Measurements from ENCODE around the gene AP2S1.
"Not testable (repeated sequence)": the region's sequence is repeated elsewhere in the genome, so short reads cannot be mapped to it uniquely, and the experiment has no call there.

The AP2S1 gene

DNA sequence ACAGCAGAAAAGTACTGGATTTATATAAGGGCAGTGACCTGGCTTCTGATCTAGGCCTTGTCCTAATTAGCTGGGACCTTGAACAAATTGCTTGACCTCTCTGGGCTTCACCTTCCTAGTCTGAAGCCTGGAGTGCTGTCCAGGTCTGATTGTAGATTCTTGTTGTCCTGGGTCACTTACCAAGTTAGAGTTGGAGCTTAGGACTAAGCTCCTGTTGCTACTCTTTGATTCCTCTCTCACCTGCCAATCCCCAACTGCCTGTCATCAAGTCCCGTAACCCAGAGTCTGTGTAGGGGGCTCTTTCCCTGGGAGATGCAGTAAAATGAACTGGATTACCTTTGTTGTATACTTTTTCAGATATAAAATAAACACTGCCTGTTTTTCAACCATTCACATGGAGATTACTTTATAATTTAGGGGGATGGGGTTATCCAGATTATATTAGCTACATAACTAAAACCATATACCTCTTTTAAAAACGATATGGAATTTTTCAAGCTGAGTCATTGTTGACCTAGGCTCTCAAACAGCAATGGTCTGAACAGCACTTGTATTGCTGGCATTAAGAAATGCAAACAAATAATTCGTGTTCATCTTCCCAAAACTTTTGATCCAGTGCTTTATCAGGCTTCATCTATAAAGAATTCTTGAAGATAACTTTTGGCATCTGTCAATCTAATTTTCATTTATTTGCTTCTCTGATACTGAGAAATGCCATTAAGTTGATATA lies 15.9 kb upstream of the AP2S1 start:
- peak; percentile 33 to 46 for DNase-seq

GRCh38 chr19:46863818-46864629 lies 13.4 kb upstream of the AP2S1 start:
- DNase-seq = no peak

DNA sequence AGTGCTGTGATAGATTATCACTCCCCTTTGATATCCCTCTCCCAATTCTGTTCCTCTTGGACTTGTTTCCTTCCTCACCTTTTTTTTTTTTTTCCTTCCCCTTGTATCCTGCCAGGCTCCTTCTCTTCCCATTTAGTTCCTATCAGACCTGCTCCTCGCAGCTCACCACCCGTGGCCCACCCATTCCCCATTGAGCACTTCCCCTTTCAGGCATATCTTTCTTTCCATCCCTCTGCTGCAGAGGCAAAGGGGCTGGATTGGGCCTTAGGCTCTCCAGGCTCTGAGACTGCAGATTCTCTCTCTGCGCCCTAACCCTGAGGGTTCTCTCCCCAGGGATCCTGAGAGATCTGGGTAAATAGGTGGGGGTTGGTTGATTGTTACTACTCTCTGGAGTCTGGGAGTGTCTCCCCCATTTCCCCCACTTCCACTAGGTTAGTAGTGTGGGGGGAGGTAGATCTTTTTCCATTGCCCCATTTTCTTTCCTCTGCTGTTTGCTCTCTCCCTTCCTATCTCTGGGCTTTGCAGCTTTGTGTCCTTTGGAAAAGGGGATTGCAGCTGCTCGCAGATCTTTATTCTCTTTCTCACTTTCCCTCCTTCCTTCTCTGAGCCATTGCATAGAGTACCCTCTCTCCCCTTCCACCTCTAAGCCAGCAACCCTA lies 12.5 kb upstream of the AP2S1 start:
- no peak for DNase-seq

DNA sequence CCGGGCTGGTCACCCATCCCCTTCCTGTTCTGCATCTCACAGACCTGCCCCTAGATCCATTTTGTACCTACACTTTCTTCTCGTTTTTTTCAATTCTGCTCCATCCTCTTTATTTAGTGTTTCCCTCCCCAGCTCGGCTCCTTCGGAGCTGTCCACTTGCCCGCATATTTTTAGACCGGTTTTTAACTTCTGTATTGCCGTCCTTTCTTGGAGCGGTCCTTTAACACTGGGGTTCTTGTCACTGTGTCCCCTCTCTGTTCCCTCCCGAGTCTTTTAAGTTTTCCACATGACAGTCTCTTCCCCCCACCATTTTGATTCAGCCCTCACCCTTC lies 11.8 kb upstream of the AP2S1 start:
- DNase-seq = no peak

GRCh38 chr19:46861691-46862502 lies 11.3 kb upstream of the AP2S1 start:
- no peak for DNase-seq

GRCh38 chr19:46860846-46861690 lies 10.4 kb upstream of the AP2S1 start, which contains the start of gene ARHGAP35:
Gene ARHGAP35, plus strand, starts transcription at chr19:46860997. Its CDS starts 57,679 bp downstream, at chr19:46918676.
- DNase-seq = no peak

- peak; percentile 97 to 99 for DNase-seq
Observed at GRCh38 chr19:46860125-46860845, 9.6 kb upstream of the AP2S1 start.

DNA sequence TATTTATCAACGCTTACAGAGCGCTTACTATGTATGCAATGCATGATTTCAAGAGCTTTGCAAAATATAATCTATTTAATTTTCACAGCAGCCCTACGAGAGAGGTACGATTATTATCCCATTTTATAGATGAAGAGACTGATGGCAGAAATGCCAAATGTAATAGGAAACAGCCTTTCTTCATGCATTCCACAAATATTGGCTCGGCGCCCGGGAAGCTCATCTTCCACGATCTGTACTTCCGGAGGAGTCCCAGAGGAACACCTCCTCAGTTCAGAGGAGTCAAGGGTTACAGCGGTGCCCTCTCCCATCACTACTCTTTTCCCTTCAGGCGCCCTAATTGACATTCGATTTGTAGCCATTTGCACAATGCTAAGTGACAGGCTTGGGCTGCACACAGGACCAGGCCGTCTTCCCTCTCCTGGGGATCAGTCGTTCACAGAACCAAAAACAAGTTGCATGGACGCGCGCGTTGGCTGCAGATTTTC lies 9.0 kb upstream of the AP2S1 start:
- peak; percentile 91 to 93 for DNase-seq

- DNase-seq = peak; percentile 89 to 95
Observed at GRCh38 chr19:46856062-46857022, 5.7 kb upstream of the AP2S1 start.

DNA sequence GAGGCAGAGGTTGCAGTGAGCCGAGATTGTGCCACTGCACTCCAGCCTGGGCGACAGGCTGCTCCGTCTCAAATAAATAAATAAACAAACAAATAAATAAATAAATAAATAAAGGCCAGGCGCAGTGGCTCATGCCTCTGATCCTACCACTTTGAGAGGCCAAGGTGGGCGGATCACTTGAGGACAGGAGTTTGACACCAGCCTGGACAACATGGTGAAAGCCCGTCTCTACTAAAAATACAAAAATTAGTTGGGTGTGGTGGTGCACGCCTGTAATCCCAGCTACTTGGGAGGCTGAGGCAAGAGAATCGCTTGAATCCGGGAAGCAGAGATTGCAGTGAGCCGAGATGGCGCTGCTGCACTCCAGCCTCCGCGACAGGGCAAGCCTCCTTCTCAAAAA lies 4.1 kb upstream of the AP2S1 start:
- DNase-seq = not testable (repeated sequence)

DNA sequence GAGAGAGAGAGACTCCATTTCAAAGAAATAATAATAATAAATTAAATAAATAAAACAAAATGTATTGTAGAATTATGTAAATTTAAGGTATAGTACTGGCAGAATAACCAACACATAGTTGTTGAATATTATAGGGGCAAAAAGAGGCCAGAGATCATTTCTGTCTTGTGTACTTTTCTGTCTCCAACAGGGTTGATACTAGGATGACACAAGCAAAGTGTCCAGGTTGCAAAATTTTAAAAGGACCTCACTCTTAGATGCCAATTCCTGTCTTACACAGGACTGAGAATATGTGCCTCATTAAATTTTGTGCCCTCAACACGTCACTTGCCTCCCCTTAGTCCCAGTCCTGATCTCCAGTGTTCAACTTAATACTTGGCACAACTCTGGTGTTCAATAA lies 2.2 kb upstream of the AP2S1 start:
- no peak for DNase-seq

- no peak for DNase-seq
Observed at GRCh38 chr19:46849610-46850009, 1.0 kb downstream of the AP2S1 start.

DNA sequence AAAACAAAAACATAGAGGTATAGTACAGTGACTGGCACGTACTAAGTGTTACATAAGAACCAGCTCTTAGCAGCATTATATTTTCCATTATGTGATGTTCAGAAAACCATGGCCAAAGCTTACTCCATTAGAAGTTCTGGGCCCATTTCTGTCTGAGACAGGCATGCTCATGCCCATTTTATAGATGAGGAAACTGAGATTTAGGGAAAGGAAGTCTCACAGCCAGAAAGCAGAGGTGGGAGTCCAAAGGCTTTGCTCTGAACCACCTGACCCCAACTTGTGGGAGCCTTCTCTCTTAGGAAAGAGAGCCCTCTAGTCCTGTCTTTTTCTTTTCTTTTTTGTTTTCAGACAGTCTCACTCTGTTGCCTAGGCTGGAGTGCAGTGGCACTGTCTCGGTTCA lies 2.3 kb downstream of the AP2S1 start:
- no peak for DNase-seq

GRCh38 chr19:46847528-46847927 lies 3.1 kb downstream of the AP2S1 start:
- DNase-seq = no peak

GRCh38 chr19:46845959-46846459 lies 4.6 kb downstream of the AP2S1 start:
- no peak for DNase-seq

DNA sequence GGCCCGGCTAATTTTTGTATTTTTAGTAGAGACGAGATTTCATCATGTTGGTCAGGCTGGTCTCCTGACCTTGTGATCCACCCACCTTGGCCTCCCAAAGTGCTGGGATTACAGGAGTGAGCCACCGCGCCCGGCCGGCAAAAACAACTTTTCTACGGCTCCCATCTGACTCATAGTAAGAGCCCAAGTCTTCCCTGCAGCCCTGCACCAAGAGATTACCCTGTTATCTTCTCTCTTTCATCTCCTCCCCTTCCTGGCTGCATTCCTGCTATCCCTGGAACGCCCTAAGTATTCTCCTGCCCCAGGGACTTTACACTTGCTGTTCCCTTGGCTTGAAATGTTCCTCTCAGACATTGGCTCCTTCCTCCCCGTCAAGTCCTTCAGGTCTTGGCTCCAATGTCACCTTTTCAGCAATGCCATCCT lies 6.6 kb downstream of the AP2S1 start:
- DNase-seq = no peak

DNA sequence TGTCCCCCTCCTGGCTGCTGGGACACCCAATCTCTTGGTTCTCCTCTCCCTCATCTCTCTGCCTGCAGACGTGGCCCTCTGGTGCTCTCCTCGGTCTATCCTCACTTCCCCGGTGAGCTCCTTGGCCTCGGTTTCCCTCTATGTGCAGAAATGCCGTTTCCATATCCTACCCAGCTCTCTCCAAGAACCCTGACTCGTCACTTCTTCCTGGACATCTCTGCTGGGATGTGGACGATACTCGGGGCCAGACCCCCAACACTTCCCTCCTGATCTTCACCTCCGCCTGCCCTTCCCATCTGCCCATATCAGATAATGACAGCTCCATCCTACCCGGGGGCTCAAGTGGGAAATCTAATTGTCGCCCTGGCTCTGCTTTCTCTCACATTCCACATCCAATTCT lies 7.9 kb downstream of the AP2S1 start:
- DNase-seq = no peak

DNA sequence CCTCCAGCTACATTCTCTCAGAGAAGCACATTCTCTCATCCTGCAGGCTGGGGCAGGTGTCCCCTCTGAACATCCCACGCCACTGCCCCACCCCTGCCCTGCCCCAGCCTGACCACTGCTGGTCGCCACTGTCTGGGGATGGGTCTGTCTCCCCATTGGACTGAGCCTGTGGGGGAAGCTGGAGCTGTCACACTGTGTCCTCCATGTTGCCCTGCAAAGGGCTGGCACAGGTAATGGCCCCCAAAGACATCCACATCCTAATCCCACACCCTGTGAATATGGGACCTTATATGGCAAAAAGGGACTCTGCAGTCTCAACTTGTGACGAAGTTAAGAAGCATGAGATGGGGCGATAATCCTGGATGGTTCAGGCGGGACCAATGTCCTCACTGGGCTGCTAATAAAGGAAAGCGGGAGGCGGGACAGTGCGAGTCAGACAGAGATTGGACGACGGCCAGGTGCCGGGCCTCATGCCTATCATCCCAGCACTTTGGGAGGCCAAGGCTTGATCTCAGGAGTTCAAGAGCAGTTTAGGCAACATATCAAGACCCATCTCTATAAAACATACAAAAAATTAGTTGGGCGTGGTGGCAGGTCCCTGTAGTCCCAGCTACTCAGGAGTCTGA lies 9.1 kb downstream of the AP2S1 start:
- DNase-seq = no peak

- DNase-seq = peak; percentile 29 to 65
Observed at GRCh38 chr19:46840498-46840942, 10.1 kb downstream of the AP2S1 start.

Measured in SHP77 (cell line).